Stimulated activated CD8-positive, alpha-beta memory T cell treated with anti-CD3 and anti-CD28 coated beads, Interleukin-4, amount 100 ng/mL, for 4 hours (primary cell): ENCODE data around the gene HNF4A.

Source experiments
- DNase-seq, 2 donors: peaks; one replicate each; pipeline ENCODE4 v3.0.0-alpha.2; 2020; ENCODE audit warnings: low read depth in 2 of 2, low spot score in 1 of 2

The HNF4A gene

GRCh38 chr20:44392088-44392775 lies 36.7 kb downstream of the HNF4A start:
- DNase-seq, result no peak

- DNase-seq, result no peak
These were observed 37.5 kb downstream of the HNF4A start for GRCh38 chr20:44392776-44393607.

GRCh38 chr20:44393608-44394451 lies 38.3 kb downstream of the HNF4A start:
- DNase-seq, result no peak

GRCh38 chr20:44394452-44394701 lies 38.9 kb downstream of the HNF4A start:
- no peak for DNase-seq

DNA sequence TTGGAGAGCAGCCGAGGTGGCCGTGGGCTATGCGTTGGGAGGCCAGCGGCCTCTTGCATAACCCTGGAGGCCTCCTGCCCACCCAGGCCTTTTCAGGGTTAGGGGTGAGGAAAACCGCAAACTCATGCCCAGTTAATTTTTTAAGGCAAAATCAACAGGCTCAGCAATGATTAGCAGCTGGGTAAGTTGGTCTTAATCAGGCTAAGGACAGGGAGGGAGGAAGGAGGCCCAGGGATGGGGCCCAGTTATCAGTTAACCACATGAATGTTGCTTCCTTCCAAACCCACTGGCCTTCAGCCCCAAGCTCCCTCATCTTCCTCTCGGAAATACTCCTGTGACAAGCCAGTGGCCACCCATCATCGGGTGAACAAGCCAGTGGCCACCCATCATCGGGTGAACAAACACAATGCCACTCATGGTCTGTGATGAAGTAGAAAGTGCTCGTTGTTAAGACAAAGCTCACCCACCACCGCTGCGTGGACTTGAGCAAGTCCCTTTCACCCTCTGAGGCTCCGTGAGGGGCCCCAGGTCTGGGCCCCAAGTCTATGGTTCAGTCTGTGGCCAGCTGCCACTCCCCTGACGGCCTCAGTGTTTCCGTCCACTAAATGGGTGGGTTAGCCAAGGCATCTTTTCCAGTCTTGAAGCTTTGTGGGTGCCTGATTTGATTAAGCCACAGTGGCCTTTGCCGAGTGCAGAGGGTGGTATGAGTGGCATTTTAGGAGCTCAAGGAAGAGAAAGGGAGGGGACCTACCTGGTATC lies 39.4 kb downstream of the HNF4A start:
- DNase-seq, result no peak

DNA sequence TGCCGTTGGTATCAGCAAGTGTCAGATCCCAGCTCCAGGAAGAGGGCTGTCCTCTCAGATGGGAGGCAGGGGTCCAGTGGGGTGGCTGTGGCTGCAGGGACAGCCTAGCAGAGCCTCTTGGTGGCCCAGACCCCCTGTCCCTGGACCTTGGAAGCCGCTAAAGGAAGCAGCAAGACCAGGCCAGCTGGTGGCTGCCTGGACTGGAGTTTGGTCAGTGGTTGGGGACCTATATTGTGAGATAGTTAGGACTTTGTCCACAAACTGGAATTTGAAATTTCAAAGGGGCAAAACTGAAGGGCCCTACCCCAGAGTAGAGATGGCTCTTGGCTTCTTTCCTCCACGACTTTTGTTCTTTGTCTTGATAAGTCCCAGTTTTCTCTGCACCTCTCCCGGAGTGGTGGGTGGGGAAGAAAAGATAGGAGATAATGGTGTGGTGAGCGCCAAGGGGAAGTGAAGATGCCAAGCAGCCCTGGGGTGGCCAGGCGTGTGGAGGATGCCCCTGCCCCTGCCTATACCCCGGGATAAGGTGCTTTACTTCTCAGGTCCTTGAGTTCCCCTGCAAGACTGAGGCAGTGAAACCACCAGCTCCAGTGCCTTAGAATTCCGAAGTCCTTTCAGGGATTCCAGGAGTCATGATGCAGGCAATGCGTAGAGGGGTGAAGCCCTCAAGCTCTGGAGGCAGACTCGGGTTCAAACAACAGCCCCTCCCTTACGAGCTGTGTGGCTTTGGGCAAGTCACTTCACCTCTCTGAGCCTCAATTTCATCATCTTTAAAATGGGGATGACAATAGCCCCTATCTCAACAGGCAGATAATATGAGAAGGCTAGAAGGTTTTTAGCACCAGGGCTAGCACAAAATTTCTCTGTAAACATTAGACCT lies 40.2 kb downstream of the HNF4A start:
- no peak for DNase-seq

GRCh38 chr20:44396369-44397130 lies 41.1 kb downstream of the HNF4A start:
- DNase-seq, result no peak

DNA sequence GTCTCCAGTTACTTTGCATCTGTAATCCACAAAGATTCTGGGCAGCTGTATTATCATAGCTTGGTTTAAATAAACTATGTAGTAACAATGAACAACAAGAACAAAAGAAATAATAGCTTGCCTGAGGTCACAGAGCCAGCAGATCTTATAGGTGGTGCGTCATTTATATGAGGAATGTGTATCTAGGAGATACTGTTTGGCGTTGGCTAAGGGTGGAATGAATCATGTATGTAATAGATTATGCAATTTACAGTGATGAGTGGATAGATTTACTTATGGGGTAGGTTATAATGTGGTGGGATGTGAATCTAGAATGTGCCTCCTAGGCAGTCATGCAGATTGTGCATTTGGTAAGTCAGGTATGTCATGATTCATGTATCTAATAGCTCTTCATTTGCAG lies 42.8 kb downstream of the HNF4A start:
- DNase-seq, result no peak

DNA sequence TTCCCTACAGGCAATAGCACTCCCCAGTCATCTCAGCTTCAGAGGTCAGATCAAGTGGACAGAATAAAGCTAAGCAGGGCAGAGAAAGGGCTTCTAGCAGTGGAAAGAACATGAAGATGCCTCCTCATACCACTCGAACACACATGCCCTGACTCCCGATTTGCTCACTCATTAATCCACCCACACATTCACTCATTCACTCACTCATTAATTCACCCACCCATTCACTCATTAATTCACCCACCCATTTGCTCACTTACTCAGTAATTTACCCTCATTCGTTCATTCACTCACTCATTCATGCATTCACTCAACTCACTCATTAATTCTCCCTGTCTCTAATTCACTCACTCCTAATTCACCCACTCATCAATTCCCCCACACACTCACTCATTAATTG lies 43.9 kb downstream of the HNF4A start:
- no peak for DNase-seq

DNA sequence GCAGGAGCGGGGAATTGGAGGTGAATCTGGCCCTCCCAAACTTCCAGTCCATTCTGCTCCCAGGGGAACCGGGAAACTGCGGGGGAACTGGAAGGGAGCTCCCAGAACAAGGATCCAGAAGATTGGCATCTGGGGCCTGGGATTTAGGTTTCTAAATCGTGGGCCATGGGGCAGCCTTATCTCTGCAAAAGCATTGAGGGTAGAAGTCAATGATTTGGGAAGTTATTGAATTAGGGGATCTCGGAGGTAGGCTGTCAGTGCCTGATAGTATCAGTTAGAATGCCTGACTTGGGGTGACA lies 45.1 kb downstream of the HNF4A start:
- no peak for DNase-seq

- no peak for DNase-seq
These were observed 45.7 kb downstream of the HNF4A start for GRCh38 chr20:44400970-44401769.

DNA sequence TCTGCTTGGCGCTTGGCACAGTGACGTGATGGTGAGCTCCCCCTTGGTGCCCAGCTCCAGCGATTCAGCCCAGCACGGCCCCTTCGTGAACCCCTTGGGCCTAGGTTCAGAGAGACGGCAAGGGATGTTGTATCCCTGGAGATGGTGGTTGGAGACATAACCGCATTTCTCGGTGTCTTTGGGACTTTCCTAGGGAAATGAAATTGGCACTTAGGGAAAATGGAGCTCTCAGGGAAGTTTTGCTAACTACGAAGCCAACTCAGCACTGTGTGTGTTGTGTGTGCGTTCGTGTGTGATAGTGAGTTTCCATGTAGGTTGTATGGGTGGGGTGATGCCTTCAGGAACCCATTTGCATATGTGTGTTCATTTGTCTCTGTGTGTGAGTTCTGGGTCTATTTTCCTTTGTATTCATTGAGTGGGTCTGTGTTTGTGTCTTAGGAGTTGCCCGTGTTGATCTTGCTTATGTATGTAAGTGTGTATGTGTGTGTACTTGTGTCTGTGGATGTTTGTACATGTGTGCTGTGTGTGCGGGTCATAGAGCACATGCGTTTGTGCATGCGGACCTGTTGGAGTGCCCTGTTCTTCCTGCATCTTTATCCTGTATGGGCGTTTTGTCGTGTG lies 46.4 kb downstream of the HNF4A start:
- no peak for DNase-seq

DNA sequence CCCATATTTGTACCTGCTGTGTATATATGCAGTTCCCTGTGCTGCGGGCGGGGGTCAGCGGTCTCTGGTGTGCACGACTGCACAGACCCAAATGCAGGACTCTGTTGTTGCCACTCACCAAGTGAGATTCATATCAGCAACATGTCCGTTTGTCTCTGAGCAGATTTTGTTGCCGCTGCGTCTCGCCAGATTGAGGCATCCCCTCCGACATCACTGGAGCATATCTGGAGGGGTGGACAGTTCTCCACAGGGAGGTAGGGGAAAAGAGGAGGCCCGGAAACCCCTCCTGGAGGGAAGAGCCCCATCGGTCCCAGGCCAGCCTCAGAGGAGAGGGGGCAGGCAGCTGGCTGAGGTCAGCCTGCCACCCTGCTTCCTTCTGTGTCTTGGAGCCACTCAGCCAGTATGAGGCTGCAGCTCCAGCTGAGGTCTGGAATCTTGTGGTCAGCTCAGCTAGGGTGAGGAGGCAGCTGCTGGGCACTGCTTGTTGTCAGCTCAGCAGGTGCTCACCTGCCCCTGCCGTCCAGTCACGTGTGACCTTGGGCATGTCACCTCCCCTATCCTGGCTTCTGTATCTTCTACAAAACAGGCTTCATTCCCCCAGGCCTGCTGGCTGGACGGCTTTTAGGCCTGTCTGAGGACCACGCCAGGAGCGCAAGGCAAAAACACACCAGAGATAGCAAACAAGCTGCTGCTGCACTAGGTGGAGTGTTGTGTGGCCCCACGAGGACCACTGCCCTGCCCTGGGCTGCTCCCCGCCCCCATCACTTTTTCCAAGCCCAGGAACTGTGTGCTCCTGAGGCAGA lies 47.1 kb downstream of the HNF4A start:
- no peak for DNase-seq

DNA sequence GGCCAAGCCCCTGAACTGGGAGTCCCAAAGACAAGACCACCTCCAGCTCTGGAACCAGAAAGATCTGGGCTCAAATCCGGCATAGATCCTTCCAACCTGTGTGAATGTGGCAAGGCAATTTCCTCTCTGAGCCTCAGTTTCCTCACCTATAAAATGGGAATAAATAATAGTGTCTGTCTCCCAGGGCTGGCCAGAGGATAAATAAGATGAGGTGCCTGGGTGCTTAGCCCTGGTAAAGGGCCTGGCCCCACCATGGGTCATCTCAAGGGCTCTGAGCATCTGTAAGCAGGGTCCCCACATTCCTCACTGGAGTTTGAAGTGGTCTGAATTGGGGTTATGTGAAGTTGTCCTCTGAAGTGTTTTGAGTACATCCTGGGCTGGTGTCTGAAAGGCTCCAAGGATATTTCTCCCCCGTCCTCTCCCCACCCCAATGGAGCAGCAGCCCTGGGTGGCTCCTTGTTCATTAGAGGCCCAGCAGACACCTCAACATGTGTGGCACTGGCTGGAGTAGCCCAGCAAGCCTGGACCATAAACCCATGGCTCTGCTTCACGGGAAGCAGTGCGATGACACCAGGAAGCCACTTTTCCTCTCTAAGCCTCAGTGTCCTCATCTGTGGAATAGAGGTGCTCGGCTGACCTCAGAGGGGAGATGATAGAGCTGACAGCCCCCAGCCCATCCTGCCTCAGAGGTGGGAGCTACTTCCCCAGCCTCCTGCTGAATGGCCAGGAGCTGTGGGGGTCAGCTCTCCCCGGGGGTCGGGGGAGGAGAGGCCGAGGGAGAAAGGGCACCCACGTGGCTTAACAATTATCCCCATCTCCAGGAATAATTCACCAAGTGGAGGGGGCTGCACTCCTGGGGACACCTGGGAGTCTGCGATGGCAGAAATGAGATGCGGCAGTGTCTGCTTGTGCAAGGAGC lies 48.0 kb downstream of the HNF4A start:
- no peak for DNase-seq

DNA sequence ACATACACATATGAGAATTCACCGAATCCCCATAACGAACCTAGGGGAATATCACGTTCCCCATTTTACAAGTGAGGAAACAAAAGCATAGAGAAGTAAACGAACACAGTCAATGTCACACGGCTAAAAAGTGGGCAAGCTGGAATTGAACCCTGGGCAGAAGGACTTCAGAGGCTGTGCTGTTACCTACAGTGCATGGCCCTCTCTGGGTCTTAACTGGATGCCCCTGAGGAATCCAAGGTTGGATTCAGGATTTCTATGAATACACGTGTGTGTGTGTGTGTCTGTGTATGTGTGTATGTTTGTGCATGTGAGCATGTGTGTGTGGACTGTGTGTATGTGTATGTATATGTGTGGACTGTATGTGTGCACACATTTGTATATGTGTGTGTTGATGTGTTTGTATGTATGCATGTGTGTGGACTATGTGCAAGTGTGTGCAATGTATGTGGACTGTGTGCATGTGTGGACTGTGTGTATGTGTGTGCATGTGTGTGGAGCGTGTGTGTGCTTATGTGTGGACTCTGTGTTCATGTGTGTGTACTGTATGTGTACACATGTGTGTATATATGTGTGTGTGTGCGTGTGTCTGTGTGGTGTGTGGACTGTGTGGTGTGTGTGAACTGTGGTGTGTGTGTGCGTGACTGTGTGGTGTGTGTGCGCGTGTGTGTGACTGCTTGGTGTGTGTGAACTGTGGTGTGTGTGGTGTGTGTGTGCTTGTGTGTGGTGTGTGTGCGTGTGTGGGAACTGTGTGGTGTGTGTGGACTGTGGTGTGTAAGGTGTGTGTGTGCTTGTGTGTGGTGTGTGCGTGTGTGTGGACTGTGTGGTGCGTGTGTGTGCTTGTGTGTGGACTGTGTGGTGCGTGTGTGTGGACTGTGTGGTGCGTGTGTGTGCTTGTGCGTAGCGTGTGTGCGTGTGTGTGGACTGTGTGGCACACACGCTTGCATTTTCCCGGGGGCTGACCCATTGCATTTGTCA lies 49.0 kb downstream of the HNF4A start:
- DNase-seq, result no peak

DNA sequence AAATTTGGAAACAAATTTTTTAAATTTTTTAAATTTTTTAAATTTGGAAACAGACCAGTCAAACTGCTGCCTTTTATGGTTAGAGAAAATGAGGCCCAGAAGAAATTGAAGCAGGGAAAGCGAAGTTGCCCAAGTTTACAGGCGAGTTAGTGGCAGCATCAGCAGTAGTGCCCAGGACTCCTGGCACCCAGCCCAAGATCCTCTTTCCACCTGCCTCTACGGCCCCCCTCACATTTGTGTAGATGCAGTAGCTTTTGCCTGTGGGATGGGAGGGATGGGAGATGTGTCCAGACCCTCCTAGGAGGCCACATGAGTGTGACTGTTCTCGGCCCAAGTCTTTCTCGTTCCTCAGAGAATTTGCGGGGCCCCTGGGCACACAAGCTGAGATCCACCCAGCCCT lies 49.8 kb downstream of the HNF4A start:
- DNase-seq, result no peak
